Measurements from ENCODE around the gene MPP7. TPM values are rescaled to one million over a fixed set of nuclear protein-coding genes. Genes with fewer than 3 reads are reported as not detected.
"Not testable (repeated sequence)": the region's sequence is repeated elsewhere in the genome, so short reads cannot be mapped to it uniquely, and the experiment has no call there.

MPP7 gene
- 4.1 and 11.5 TPM in 2 replicates for total RNA-seq

DNA sequence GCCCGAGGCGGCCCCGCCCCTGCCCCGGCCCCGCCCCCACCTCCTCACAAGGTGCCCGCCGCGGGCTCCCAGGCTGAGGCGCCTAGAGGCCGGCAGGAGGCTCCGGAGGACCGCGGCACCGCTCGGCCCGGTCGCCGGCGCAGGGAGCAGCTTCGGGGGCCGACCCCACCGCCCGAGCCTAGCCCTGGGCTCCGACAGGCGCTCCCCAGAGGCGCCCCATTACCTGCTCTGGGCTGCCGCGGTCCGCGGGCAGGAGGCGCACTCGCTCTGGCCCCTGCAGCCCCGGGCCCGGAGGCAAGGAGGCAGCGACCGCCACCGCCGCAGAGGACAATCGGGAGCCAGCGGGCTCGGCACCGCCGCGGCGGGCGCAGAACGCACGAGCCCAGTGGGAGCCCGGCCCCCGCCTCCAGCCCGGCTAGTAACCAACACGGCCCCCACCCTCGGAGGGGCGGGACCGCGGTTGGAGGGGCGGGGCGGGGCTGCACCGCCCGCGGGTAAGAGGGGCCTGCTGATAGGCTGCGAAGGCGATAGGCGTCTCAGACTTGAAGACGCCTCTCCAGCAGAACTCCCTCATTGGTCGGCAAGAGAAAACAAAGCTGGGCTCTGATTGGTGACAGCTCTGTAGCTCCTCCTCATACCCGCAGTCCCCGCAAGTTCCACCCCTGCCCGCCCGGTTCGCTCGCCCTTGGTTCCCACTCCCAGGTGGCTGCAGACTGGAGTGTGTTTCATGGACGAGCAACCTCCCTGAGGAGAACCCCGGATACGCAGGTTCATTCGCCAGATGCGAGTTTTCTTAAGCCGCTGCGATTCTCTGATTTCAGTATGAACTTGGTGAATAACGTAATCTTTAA, at the start of gene MPP7:
Gene MPP7 (minus strand): TSS at position 427 of the 851 bp plus-strand sequence. CDS start 64,460 bp downstream, outside the sequence.
- peak; percentile 97 to 98 for DNase-seq (ENCODE audit: low read depth in 2 of 2)

DNA sequence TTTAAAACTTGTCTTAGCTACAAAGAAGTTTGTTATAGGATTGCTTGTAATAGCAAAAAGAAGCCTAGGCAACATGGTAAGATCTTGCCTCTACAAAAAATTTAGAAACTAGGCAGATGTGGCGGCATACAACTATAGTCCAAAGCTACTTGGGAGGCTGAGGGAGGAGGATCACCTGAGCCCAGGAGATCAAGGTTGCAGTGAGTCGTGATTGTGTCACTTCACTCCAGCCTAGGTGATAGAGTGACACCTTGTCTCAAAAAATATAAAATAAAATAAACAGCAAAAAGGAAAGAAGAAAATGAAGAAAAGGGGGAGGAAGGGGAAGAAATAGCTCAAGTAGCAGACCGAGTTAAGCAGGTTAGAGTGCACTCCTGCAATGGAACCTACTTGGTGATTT, 47.0 kb upstream of the MPP7 start:
- DNase-seq (ENCODE audit: low read depth in 2 of 2): no peak

DNA sequence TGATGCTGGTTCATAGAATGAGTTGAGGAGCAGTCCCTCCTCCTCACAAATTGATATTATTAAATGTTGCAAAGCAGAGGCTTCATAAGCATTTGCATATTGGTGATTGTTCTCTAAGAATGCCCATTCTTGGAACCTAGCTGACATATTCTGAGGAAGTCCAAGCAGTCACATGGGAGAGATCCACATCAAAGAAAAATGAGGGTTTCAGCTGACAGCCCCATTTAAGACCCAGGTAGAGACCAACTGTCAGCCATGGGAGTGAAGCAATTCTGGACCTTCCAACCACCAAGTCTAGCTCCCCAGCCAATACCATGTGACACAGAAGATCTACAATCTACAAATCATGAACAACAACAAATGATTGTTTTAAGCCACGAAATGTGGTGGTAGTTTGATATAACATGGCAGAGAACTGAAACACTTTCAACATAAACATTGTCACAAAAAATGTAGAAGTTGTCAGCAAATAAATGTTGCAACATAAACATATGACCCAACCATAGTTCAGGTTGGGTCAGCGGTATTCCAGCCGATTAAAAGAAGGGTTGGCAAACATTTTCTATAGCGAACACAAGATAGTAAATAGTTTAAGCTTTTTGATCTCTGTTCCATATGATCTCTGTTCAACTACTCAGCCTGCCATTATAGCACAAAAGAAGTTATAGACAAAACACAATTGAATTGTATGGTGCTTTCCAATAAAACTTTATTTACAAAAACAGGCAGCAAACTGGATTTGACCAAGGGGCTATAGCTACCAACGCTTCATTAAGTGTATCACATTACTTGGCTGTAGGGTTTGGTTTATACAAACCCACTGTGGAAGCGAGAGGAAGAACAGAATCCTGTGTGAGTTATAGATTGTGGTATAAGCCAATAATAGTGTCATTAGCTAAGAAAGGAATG, 41.4 kb upstream of the MPP7 start:
- no peak for DNase-seq (ENCODE audit: low read depth in 2 of 2)

DNA sequence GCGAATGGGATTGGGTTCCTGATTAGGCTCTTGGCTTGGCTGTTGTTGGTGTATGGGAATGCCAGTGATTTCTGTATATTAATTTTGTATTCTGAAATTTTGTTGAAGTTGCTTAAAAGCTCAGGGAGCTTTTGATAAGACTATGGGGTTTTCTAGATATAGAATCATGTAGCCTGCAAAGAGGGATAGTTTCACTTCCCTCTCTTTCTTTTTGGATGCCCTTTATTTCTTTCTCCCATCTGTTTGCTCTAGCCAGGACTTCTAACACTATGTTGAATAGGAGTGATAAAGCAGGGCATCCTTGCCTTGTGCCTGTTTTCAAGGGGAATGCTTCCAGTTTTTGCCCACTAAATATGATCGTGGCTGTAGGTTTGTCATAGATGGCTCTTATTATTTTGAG, 40.4 kb upstream of the MPP7 start:
- DNase-seq (ENCODE audit: low read depth in 2 of 2): no peak

DNA sequence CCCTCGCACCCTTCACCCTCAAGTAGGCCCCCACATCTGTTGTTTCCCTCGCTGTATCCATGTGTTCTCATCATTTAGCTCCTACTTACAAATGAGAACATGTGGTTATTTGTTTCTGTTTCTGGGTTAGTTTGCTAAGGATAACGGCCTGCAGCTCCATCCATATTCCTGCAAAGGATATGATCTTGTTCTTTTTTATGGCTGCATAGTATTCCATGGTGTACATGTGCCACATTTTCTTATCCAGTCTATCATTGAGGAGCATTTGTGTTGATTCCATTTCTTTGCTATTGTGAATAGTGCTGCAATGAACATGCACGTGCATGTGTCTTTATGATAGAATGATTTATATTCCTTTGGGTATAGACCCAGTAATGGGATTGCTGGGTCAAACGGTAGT, 38.8 kb upstream of the MPP7 start:
- DNase-seq (ENCODE audit: low read depth in 2 of 2): not testable (repeated sequence)

DNA sequence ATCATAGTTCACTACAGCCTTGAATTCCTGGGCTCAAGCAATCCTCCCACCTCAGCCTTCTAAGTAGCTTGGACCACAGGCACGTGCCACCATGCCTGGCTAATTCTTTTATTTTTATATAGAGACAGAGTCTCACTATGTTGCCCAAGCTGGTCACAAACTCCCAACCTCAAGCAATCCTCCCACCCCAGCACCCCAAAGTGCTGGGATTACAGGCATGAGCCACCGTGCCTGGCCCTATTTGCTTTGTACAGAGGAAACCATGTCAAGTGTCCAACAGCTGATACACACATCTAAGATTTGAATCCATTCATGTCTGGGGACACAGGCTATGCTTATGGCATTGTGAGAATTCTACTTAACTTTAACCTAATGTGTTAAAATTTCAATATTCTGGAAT, 29.9 kb upstream of the MPP7 start:
- no peak for DNase-seq (ENCODE audit: low read depth in 2 of 2)

DNA sequence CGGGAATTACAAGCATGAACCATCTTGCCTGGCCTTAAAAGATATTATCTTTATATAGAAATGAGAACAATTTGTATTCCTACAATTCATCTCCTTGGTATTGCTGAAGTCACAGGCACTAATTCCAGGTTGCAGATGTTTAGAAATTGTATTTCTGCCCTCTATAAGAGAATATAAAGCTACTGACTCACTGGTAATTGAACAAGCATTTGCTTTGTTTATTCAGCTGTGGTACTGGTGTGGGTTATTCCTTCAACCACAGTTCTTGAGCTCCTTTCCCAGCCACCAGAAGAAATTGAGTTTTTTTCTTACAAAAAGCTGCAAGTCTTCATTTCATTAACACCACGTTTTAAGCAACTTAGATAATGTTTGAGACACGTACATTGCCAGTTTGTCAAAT, 29.0 kb upstream of the MPP7 start:
- DNase-seq (ENCODE audit: low read depth in 2 of 2): peak in 1 of 2 donors; percentile 46

DNA sequence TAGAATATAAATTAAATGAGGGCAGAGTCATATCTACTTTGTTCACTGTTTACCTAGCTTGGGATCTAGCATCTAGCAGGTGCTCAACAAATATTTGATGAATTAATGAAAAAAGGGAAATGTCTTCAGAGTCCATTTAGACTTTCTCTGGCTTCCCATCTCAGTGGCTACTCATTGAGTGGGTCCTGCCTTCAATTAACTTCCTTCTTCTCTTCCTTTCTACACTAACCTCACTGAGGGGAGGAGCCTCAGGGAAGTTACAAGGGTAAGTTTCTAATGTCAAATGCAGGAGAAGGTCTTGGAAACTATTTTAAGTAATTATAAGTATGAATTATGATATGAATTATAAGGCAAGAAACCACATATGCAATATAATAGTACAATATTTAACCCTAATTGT, 28.2 kb upstream of the MPP7 start:
- no peak for DNase-seq (ENCODE audit: low read depth in 2 of 2)

DNA sequence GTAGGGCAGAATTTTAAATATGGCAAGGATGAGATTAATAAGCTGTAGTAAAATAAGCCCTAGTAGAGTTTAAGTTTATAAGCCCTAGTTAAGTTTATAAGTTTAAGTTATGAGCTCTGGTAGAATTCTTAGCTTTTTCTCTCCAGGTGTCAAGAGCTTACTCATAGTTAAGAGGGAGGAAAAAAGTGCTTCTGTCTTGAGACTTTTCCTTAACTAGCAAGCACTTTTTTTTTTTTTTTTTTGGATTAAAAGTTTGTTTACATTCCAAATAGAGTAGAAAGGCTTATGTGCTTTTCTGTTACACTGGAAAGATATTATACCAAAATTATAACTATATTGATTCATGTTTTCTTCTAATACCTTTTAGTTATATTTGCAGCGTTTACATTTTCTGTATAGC, 25.5 kb upstream of the MPP7 start:
- no peak for DNase-seq (ENCODE audit: low read depth in 2 of 2)

DNA sequence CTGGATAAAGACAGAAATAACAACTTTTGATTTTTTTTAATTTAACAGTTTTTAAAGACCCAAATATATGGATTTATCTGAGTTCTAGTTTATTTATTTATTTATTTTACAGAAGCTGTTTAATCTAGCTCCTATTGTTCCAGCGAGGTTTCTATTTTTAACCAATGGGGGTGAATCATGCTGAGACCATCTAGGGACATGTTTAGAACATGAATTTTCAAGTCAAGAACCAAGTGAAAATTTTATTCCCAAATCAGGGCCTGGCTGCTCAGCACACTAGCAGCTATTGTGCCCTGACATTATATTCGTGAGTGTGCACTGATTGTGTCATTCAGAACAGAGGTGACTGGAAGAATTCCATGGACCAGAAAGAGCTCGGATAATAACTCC, 24.6 kb upstream of the MPP7 start:
- peak in 1 of 2 donors; percentile 32 for DNase-seq (ENCODE audit: low read depth in 2 of 2)

DNA sequence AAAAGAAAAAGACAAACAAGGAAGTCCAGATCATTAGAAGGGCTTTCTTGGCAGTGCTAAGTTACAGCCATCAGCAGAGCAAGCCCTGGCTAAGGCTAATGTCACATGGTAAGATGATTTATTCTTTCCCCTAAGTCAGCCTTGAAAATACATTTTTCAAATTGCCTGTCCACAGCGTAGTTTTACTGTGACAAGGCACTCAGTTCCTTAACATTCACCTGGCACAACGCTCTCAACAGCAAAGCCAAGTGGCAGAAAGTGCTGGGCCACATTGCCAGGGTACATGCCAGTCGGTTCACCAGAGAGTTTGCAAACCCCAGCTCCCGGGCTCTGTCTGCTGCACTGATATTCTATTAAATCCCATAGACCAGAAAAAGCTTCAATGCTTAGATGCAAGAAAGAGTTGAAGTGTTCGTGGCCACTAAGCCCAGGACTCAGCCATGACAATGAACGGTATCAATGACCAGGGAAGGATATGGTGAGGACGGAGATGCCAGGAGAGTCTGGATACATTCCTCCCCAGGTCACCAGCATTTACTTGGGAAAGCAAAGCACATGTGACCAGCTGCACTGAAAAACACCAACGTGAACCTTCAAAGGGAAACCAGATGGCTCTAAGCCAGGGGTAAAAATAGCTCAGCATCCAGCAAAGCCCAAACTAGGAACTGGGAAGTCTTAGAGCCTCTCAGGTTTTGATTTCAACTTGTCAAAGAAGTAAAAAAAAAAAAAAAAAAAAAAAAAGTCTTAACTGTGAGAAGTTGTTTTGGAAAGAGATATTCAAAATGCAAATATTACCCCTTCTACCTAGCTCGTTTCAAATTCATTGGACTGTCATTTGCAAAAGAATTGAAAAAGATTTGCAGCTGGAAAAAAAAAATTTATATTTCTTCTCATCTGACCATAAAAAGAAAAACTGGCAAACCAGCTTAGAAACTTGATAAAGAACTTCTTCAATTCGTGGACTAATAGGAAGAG, 23.9 kb upstream of the MPP7 start:
- DNase-seq (ENCODE audit: low read depth in 2 of 2): peak in 1 of 2 donors; percentile 64

DNA sequence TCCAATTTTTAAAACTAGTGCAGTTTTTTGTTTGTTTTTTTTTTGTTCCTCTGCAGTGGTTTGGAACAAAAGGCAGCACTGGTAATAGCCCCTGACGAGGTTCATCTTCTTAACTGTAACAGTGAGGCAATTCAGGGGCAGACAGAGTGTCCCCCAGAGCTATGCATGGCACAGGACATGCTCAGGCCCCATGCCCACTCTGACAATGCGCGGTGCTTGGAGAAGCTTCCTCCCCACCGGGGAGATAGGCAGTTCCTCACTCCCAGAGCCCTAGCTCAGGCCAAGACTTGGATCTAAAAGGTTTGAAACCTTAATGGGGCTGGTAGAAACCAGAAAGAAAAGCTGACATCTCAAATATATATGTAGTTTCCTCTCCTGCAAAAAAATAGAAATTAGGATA, 17.9 kb upstream of the MPP7 start:
- no peak for DNase-seq (ENCODE audit: low read depth in 2 of 2)

DNA sequence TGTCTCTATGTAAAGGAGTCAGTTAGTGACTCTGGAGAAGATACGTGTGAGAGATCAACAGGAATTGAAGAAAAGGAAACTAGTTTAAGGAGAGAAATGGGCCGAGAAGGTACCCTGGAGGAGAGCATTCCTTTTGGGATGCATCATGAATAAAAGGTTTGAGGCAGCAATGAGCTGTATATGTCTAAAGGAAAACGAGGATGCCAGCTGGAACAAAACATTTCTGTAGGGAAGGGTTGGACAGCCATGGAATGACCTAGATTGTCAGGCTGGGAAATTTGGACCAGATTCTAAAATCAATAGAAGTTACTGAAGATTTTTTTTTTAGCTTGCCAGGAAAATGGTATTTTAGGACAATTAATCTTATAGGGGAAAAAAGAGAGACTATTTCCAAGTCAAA, 17.2 kb upstream of the MPP7 start:
- DNase-seq (ENCODE audit: low read depth in 2 of 2): no peak

DNA sequence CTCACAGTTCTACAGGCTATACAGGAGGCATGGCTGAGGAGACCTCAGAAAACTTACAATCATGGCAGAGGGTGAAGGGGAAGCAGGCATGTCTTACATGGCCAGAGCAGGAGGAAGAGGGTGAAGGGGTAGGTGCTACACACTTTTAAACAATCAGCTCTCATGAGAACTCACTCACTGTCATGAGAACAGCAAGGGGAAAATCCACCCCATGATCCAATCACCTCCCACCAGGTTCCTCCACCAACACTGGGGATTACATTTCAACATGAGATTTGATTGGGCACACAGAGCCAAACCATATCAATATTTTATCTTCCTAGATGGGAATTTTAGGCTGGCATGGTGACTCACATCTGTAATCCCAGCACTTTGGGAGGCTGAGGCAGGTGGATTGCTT, 16.2 kb upstream of the MPP7 start:
- not testable (repeated sequence) for DNase-seq (ENCODE audit: low read depth in 2 of 2)

DNA sequence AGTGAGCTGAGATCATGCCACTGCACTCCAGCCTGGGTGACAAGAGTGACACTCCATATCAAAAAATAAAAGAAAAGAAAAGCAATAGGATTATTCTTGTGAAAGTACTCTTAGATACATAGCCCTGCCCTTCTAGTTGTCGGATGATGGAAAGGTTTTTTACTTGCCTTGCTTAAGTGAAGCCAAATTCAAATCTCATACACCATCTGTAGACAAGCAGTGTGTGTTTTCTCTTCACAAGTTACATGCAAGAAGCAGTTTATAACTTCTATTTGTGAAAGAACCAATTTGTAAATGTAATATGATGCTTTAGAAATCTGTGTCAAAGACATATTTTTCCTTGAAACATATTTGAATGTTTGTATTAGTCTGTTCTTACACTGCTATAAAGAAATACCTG, 15.8 kb upstream of the MPP7 start:
- no peak for DNase-seq (ENCODE audit: low read depth in 2 of 2)

DNA sequence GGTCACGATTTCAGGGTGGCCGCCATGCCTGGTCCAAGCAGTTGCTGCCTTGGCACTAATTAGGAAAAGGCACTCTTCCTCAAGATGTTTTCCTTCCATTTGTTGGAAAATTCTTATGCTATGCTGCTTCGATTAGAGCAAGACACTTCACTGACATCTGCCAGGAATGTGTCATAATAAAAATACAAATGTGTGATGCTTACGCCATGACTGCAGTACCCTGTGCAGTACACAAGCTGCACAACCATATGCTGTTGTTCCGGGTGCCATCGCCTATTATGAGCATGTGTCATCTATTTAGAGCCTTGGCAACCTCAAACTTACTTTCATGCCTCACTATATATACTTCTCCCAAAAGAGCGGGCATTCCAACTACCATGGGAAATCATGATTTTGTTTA, 14.9 kb upstream of the MPP7 start:
- DNase-seq (ENCODE audit: low read depth in 2 of 2): no peak

DNA sequence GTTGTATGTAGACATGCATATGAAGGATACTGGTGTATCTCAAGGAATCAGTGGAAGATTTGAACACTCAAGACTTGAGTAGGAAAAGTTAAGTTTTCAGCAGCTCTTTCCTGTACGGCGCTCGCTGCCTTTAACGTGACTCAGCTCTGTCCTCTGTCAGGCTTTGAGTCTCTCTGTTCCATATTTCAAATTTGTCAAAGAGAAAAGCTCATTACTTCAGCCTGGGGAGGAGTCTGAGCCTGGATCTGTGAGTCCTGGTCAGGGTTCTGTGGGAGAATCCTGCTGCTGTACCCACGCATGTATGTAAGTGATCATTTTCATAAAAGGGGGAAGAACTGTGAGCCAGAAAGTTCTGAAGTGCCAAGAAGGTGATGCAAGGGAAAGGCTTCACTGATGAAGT, 13.8 kb upstream of the MPP7 start:
- no peak for DNase-seq (ENCODE audit: low read depth in 2 of 2)

DNA sequence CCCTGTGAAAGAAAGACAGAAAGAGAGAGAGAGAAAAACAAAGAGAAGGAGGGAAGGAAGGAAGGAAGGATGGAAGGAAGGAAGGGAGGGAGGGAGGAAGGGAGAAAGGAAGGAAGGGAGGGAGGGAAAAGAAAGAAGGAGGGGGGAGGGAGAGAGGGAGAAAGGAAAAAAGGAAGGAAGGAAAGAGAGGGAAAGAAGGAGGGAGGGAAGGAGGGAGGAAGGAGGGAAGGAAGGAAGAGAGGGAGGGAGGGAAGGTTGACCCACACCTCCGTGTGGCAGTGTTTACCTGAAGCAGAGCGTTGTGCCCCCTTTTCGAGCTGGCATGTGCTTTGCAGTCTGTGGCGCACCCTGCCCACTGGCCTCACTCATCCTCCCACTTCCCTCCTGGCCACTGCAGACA, 12.3 kb upstream of the MPP7 start:
- no peak for DNase-seq (ENCODE audit: low read depth in 2 of 2)

DNA sequence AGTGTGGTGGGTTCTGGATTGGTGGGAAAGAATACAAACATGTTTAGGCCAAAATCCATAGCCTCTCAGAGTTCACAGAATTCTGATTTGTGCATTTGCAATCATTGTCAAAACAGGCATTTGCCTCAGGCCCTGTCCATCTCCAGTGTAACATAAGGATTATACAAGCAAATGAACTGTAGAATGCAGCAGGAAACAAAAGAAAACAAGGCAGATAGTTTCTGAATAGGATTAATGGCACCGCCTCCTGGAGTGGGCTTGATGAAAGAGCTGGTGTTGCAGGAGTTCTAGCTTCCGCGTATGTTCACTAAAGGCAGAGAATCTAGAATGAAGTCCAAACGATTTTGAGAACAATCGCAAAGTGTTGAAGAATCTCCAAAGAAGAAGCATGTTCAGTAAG, 11.3 kb upstream of the MPP7 start:
- DNase-seq (ENCODE audit: low read depth in 2 of 2): no peak

DNA sequence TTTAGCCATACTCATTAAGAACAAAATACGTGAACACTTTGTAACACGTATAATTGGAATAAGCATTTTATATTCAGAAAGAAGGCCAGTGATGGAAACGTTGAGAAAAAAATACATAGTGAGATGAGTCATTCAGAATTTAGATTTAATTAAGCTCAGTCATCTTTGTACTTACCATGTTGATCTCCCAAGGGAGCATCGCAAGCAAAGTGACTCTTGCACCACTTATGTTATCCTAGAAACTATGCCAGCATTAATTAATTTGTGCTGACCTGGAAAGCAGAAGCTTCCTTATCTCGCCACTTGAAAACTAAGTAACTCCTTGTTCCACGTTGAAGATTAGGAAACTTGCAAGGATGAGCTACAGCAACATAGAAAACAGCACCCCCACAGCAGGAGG, 9.7 kb upstream of the MPP7 start:
- no peak for DNase-seq (ENCODE audit: low read depth in 2 of 2)

DNA sequence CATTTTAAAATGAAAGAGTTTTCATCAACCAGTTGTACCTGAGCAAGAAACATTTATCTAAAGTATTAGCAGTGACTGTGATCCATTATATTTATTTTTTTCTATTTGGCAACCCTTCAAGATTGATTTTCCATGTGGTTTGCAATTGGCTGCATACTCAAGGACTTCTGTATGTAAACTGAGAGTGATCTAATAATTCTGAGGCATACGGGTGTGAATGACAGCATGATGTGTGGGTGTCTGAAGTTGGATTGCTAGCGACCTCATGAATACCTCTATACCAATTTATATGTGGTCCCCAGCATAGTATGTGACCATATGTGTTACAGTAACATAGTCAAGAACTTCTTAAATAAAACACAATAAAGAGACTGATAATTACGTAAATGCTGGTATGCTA, 8.2 kb upstream of the MPP7 start:
- no peak for DNase-seq (ENCODE audit: low read depth in 2 of 2)

All from dermis microvascular lymphatic vessel endothelial cell (primary cell).